GM18519 (cell line): ENCODE measurements around the gene RNF39.

Experiments
- ATAC-seq: cut with Tn5 transposase; IDR thresholded peaks from one replicate; pipeline ENCODE4 v1.9.1; 2021; ENCODE audit warnings: mild to moderate bottlenecking, moderate library complexity; ENCODE audit not compliant: unreplicated experiment, low FRiP score

The RNF39 gene

DNA sequence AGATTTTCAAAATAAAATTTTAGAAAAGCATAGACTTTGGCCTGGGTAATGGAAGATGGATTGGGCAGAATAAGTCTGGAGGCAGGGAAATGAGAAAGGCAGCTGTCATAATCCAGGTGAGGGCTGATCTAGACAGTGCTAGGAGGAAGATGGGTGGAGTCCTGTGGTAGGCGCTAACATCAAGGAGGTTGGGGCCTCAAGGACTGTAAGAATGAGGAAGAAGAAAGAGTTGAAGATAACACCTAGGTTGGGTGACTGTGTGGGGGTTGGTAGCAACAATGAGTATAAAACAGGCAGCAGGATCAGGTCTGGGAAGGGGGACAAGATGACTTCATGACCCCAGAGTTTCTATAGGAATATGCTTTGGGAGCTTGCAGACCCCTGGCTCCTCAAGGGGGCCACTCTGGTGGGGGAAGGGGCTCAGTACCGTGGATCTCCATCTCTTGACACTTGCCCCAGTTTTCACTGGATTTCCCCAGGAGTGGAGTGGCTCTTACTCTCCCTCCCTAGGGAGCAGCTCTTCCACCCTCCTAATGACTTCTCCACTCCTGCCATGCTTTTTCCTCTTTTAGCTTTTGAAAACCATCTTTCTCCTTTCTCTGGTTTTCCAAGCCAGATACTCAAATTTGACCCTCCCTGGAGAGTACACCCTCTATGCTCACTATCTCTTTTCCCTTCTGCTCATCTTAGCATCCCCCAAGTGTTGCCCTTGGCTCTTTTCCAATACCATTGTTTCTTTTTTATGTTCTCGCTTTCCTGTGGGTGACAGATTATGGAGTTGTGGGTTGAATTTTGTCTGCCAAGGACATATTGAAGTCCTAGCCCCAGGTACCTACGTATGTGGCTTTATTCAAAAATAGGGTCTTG, 22.6 kb upstream of the RNF39 start:
- no peak for ATAC-seq

- ATAC-seq, result no peak
Measured at GRCh38 chr6:30096829-30097228, 21.3 kb upstream of the RNF39 start.

DNA sequence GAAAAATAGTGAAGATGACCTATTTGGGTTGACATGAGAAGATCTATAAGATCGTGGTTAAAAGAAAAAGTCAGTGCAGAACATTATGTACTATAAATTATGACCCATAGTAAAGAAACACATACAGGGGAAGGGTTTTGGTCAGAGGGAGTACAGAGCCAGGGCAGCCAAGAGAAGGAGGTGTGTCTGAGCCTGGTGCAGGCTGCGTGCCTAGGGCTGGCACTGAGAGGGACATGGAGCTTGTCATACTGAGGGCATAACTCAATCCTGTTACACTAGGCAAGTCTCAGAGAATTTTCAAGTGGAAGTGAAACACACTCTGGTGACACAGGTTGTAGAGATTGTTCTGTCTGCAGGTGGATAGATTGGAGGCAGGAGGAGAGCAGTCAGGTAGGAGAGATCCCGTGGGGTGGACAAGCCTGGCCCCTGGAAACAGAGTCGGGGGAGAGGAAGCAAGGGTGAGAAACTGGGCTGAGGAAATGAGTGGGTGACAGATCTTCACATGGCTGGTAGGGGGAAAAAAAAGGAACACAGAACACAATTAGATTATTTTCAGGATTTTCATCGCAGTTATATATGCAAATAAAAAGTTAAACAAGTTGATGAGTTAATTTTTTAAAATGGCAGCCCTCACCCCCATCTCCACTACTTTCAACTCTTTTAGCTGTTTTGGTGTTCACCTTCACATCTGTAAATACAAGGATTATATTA, 18.5 kb upstream of the RNF39 start:
- ATAC-seq, result no peak

GRCh38 chr6:30092852-30093543, 17.4 kb upstream of the RNF39 start:
- ATAC-seq, result no peak

DNA sequence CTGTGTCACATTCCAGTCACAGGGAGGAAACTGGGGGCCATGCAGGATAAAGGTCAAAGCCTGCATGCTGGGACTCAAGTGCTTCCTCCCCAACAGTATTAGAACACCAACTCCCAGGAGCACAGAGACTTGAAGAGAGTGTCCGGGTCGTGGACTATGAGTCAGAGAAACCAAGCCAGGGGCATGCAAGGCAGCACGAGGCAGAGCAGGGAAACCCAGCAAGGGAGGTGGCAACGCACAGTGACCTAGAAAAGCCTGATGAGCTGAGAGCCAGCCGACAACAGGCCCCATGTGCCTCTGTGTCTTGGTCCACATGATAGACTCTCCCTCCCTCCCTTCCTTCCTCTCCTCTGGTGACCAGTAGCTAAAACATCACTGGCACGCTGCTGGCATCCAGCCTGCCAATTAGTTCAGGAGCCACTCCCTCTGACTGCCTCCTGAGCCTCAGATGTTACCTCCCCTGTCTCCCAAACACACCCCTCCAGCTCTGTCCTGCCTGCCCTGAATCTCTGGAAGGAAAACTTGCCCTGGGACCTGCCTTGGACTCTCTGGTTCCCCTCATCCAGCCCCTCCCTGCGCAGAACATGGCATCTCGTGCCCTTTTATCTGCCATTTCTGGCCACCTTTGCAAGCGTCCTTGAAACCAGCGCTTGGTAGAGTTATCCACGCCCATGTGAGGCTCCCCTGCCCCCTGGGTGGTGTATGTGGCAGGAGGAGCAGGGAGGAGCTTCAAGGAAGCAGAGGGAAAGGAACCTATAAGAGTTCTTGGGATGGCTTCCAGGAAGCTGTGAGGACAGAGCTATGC, 16.2 kb upstream of the RNF39 start:
- ATAC-seq, result no peak

GRCh38 chr6:30087876-30088275, 12.3 kb upstream of the RNF39 start:
- ATAC-seq, result no peak

GRCh38 chr6:30077218-30077617, 1.6 kb upstream of the RNF39 start:
- ATAC-seq, result no peak

DNA sequence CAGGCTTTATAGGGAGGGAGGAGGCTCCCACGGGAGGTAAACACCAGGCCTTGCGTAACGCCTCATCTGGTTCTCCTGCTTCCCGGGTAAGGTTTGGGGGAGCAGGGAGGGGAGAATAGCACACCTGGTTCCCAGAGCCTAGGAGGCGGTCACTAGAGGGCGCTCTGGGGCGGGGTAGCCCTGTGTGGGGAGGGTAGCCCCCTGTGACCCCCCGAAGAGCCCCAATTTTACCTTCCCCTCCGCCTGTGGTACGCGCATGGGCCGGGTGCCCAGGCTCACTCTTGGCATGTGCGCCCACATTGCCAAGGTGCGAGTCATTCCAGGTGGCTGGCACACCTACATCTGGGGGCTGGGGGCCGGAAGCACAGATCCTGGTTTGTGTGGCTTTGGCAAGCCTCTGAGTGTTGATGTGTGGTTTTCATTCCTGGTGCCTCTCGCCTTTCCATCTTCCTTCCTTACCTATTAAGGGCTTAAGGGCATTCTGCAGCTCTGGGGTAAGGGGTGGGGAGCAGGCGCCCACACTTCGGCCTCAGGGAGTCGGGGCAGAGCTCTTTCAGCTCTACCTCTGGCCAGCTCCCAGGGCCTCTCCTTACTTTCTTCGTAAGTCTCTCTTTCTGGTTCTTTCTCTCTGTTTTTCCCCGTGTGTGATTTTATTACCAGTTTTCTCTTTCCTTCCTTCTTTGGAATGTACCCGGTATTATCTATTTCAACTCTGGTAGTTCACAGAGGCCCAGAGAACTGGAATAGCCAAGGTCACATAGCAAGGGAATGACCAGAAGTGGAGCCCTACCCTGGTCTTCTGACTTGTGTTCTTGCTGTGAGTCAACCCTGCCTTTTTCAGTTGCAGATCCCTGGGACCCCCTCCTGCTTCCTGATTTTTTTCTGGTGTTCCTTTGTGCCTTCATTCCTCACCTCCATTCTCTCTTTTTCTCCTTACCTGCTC, 492 bp upstream of the RNF39 start:
- no peak for ATAC-seq

GRCh38 chr6:30074331-30075093, 1.1 kb downstream of the RNF39 start:
- no peak for ATAC-seq

DNA sequence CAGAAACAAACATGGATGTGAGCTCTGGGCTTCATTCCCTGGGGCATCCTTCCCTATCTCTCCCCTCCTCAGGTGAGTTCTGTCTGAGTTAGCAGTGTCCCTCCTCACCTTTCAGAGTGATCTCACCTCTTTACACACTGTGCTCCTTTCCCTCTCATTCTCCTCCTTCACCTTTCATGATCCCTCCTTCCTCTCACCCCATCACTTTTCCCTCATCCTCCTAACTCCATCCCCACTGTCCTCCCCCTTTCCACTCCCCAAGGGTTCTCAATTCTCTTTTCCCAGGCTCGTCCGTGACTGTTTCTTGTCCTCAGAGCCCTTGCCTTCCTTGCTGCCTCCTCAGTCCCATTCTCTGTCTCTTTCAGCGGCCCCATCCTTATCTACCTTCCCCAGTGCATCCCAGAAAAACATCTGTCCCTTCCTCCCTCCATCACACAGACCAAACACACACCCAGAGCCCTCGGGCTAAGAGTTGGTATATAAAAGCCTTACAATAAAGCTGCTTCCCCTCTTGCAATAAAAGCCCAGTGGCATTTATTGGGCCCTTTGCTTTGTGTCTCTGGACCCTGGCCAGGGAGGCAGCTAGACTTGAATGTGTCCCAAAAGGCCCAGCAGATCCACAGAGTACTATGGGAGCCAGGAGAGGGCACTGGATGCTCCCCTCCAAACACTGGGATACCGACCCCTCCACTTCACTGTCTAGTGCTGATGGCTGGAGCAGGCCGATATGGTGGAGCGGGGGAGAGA, 1.9 kb downstream of the RNF39 start:
- no peak for ATAC-seq

GRCh38 chr6:30071858-30072257, 3.7 kb downstream of the RNF39 start:
- no peak for ATAC-seq

GRCh38 chr6:30071081-30071818, 4.3 kb downstream of the RNF39 start:
- no peak for ATAC-seq

DNA sequence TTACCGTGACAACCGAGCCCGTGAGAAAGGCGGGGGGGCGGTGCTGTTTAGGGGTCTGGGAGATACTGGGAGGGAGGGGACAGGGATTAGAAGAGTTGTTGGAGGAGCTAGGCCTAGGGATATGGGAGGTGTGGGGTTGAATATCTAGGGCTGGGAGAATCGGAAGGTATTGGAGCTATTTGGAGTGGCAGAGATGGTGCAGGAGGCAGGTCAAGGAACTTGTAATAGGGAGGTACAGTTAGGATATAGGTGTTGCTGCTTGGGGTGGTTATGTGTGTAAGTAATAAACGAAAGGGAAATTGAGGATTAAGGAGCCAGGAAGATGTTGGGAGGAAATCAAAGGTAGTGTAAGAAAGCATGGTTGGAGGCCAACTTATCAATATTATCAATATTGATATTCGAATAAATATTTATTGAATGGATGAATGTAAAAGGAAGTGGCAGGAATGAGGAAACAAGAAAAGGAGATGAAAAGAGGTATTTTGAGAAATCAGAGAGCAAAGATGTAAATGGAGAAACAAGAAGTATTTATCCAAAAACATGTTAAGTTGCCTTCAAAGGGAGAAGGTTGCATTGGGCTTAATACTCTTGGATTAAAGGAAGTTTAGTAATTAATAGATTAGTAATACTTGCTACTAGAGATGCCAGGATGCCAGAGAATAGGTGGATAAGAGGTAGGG, 8.0 kb downstream of the RNF39 start:
- ATAC-seq, result no peak

- ATAC-seq, result peak; percentile 78
Measured at GRCh38 chr6:30066577-30067459, 8.8 kb downstream of the RNF39 start, which contains the start of gene PPP1R11. Gene PPP1R11, plus strand, starts transcription at chr6:30067198. Its CDS starts 213 bp downstream, at chr6:30067411.

DNA sequence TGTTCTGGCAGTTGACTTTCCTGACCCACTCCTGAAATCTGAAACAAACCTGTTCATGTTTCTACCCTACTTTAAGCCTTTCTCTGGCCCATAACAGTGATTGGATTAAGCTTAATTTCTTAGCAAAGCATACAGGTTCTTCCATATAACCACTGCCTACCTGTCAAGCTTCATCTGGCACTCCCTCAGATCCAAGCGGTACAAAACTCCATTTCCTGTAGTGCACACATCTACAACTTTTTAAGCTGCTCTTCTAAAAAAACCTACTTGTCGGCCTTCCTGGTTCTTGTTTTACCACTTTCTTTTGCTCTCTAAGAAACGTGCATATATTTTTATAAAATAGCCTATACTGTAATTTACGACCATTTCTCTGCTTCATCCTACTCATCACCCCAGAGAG, 9.5 kb downstream of the RNF39 start:
- ATAC-seq, result no peak

DNA sequence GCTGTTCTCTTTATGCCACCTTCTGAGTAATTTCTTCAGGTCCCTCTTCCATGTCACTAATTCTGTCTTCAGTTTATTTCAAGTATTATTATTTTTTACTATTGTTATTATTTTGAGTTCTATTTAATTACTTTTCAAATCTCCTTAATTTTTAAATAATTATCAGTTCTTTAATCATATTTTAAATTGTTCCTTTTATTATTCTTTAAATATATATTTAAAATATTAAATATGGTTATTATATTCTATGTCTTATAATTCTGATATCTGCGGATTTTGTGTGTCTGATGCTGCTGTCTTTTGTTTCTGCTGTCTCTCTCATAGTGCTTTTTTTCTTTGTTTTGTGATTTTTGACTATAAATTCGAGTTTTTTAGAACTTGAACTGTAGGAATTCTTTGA, 12.3 kb downstream of the RNF39 start:
- ATAC-seq, result no peak
